ENCODE data around the gene PAQR6.

DNA sequence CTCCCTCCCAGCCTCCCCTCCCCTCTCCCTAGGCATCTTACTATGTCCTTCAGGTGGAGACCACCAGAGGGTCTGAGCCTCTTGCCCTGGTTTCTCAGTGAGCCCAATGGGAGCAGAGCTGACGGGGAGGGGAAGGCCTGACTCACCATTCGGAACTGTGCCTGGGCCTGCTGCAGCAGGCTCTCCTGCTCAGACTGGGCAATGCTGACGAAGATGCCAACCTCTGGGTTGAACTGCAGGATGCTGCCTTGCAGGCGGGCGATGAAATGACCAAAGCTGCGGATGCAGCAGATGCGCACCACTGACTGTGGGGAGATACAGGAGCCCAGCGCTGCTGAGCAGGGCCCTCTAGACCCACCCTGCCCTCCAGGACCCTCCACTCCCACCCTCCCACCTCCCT lies 11.0 kb upstream of the PAQR6 start:
- TF ChIP-seq, protein P1, sequence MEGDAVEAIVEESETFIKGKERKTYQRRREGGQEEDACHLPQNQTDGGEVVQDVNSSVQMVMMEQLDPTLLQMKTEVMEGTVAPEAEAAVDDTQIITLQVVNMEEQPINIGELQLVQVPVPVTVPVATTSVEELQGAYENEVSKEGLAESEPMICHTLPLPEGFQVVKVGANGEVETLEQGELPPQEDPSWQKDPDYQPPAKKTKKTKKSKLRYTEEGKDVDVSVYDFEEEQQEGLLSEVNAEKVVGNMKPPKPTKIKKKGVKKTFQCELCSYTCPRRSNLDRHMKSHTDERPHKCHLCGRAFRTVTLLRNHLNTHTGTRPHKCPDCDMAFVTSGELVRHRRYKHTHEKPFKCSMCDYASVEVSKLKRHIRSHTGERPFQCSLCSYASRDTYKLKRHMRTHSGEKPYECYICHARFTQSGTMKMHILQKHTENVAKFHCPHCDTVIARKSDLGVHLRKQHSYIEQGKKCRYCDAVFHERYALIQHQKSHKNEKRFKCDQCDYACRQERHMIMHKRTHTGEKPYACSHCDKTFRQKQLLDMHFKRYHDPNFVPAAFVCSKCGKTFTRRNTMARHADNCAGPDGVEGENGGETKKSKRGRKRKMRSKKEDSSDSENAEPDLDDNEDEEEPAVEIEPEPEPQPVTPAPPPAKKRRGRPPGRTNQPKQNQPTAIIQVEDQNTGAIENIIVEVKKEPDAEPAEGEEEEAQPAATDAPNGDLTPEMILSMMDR (IDR thresholded peaks at IDR 0.05), result no peak
- no peak for TF ChIP-seq POLR2A (IDR thresholded peaks at IDR 0.05)

All from lower leg skin (tissue), 3 donors.